GM06990 (cell line): ENCODE measurements around the gene GLOD5.

Source experiments
- DNase-seq: peaks from one replicate; pipeline ENCODE4 v3.0.0-alpha.2; 2011; ENCODE audit not compliant: insufficient read length; ENCODE audit errors: extremely low read depth
- H3K27me3 ChIP-seq: replicated peaks from 2 replicates; pipeline ENCODE4 v1.6.0; 2011; ENCODE audit warnings: low read length; ENCODE audit not compliant: control insufficient read depth, insufficient read depth
- H3K36me3 ChIP-seq: 2 replicates; pipeline ENCODE4 v1.5.1; 2011; ENCODE audit warnings: low read length; ENCODE audit not compliant: control insufficient read depth, insufficient read depth
- H3K4me3 ChIP-seq: replicated peaks from 2 replicates; pipeline ENCODE4 v1.5.1; 2011; ENCODE audit warnings: low read depth, mild to moderate bottlenecking, control low read depth, low read length
- TF ChIP-seq, protein P1 (sequence below): IDR thresholded peaks from 2 replicates; pipeline ENCODE4 v1.5.1; 2011; ENCODE audit warnings: low read length, control low read depth, mild to moderate bottlenecking, inconsistent platforms; ENCODE audit not compliant: insufficient read depth, poor library complexity, severe bottlenecking

The GLOD5 gene

DNA sequence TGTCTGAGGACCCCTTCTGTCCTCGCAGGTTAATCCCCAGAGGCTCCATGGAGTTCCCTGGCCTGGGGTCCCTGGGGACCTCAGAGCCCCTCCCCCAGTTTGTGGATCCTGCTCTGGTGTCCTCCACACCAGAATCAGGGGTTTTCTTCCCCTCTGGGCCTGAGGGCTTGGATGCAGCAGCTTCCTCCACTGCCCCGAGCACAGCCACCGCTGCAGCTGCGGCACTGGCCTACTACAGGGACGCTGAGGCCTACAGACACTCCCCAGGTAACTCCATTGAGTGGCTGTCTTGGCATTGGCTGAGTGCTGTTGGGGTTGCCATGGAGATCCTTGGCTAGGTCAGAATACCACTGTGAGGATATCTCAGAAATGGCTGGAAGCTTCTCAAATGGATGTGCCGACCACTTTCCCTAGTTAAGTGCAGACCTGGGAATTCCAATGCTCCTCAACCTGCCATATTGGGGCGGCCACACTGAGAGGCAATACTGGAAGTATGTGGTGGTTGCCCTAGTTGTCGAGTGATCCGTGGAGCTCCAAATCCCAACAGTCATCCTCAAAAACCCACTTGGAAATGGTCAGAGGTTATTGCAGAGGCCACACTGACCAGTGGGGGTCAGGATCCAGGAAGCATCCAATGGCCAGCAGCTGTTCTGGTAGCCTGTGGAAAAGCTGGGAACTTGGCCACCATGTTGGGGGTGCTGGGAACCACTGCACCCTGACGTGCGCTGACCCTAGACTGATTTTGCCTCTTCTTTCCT, 29.7 kb downstream of the GLOD5 start:
- TF ChIP-seq, protein P1, sequence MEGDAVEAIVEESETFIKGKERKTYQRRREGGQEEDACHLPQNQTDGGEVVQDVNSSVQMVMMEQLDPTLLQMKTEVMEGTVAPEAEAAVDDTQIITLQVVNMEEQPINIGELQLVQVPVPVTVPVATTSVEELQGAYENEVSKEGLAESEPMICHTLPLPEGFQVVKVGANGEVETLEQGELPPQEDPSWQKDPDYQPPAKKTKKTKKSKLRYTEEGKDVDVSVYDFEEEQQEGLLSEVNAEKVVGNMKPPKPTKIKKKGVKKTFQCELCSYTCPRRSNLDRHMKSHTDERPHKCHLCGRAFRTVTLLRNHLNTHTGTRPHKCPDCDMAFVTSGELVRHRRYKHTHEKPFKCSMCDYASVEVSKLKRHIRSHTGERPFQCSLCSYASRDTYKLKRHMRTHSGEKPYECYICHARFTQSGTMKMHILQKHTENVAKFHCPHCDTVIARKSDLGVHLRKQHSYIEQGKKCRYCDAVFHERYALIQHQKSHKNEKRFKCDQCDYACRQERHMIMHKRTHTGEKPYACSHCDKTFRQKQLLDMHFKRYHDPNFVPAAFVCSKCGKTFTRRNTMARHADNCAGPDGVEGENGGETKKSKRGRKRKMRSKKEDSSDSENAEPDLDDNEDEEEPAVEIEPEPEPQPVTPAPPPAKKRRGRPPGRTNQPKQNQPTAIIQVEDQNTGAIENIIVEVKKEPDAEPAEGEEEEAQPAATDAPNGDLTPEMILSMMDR, result no peak
- Histone ChIP-seq H3K27me3 (no peaks in the 10 kb centered on the region), H3K36me3 (no peaks in the 10 kb centered on the region), H3K4me3 (no peak overlapping the region)
- DNase-seq, result no peak

DNA sequence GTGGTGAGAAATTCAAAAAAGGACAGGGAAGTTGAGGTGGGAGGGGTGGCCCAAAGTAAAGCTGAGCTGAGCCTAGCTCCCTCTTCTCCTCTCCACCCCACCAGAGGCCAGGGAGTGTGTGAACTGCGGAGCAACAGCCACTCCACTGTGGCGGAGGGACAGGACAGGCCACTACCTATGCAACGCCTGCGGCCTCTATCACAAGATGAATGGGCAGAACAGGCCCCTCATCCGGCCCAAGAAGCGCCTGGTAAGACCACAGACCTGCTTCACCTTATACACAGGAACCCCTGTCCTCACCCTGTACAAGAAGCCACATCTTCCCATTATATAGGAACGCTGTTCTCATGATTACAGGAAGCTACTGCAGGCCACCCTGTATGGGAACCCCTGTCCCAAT, 30.7 kb downstream of the GLOD5 start:
- no peak overlapping the region for H3K4me3 ChIP-seq
- no peaks in the 10 kb centered on the region for H3K36me3 ChIP-seq
- TF ChIP-seq, protein P1, result no peak
- H3K27me3 ChIP-seq, result no peaks in the 10 kb centered on the region
- DNase-seq, result no peak

DNA sequence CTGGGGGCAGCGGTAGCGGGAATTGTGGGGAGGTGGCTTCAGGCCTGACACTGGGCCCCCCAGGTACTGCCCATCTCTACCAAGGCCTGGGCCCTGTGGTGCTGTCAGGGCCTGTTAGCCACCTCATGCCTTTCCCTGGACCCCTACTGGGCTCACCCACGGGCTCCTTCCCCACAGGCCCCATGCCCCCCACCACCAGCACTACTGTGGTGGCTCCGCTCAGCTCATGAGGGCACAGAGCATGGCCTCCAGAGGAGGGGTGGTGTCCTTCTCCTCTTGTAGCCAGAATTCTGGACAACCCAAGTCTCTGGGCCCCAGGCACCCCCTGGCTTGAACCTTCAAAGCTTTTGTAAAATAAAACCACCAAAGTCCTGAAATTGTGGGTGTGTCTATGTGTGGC, 32.4 kb downstream of the GLOD5 start:
- no peak overlapping the region for H3K4me3 ChIP-seq
- H3K27me3 ChIP-seq, result no peaks in the 10 kb centered on the region
- H3K36me3 ChIP-seq, result no peaks in the 10 kb centered on the region
- no peak for DNase-seq
- TF ChIP-seq, protein P1, result no peak

DNA sequence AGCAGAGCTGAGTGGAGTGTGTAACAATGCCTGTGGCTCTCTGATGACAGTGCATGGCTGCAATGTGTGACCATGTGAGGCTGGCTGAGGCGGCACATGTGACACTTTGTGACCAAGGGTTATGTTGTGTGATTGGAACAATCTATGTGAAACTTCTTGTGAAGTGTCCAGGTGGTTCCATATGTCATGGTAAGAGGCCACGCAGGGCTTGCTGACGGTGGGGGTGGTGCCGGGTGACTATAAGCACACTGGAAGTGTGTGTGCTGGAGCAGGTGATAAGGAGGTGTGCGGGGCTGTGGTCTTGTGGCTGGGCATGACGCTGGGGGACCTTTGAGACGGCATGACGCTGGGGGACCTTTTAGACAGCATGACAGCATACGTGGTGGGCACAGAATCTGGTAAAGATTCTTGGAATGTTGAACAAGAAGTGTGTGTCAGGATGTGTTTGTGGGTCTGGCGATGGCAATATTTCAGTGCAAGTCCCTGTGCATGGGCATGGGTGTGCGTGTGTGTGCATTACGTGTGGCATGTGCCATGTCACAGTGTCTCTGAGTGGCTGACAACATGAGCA, 32.9 kb downstream of the GLOD5 start:
- TF ChIP-seq, protein P1, result no peak

DNA sequence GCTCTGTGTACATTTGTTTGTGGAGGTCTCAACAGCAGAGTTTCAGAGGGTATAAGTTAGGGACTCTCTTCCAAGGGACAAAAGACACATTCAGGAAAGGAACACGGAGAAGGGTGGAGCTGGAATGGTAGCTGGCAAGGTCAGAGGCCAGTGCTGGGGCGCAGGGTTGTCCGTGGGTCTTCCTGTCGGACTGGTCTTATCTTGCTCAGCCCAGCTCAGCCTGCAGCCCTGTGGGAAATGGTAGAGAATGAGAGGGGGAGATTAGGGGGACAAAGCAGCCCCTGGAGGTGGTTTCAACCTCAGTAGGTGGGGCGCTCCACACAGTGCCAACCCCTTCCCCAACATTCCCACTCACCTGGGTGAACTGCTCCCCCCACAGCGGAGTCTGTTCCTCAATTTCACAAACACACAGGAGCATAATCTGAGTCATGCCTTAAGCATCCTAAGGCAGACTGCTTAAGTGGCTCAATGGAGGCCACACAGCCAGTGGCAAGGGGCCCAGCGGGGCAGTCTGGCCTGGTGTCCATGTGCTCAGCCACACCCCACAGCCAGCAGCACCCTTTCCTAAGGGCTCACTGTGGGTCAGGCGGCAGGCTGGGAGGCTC, 33.5 kb downstream of the GLOD5 start:
- Histone ChIP-seq H3K36me3 (no peaks in the 10 kb centered on the region), H3K27me3 (no peaks in the 10 kb centered on the region), H3K4me3 (no peak overlapping the region)
- DNase-seq, result no peak
- TF ChIP-seq, protein P1, result no peak

More for the DNA sequence above, 32.9 kb downstream of the GLOD5 start:
- Histone ChIP-seq H3K27me3 (no peaks in the 10 kb centered on the region), H3K4me3 (no peak overlapping the region), H3K36me3 (no peaks in the 10 kb centered on the region)
- no peak for DNase-seq
